ENCODE measurements around the gene PAK1. TPM values are rescaled to one million over a fixed set of nuclear protein-coding genes. Genes with fewer than 3 reads are reported as not detected.

PAK1 gene
- total and polyA plus RNA-seq, 9 of the 15 experiments (the other 6 are each of a cell fraction or from before 2014, with no cell fraction given) = 0.52 to 11.7 (median 1.9) TPM

- H3K4me2 ChIP-seq (ENCODE audit: insufficient read depth, low read length) = no peak overlapping the region
- H3K27ac ChIP-seq (ENCODE audit: extremely low read depth, low read depth, low read length) = no peak overlapping the region
Measured at GRCh38 chr11:77418155-77418970, 55.5 kb downstream of the PAK1 start.

GRCh38 chr11:77416357-77416756 is 57.5 kb downstream of the PAK1 start:
- BruUV-seq (replicated peaks) = no TSS peak
- no peak for ATAC-seq
- no peaks in the 10 kb centered on the region for H4K20me1 ChIP-seq (replicated peaks; ENCODE audit: control insufficient read depth, insufficient read depth, low read length)
- H3K36me3 ChIP-seq (ENCODE audit: control insufficient read depth, insufficient read depth, low read length) = no peaks in the 10 kb centered on the region
- in situ Hi-C loops (cut with MboI) = no loop called here
- POLR2A ChIA-PET = no interaction called here
- CTCF ChIA-PET (ENCODE audit: low intra/inter-chr PET ratio) = no interaction called here
- no peak overlapping the region for H3K9ac ChIP-seq (ENCODE audit: insufficient read depth in 1 of 2, low read depth in 2 of 2, low read length in 2 of 2)
- peaks cover 2 to 8% of the 10 kb centered on the region in 2 experiments; a peak in 4 of 5 replicates for H3K27me3 ChIP-seq (ENCODE audit: control insufficient read depth in 2 of 2, insufficient read depth in 2 of 2, low read length in 2 of 2)
- 0% methylated on average over 3 of the region's 3 CpGs for WGBS (ENCODE audit: insufficient coverage, low coverage, missing lambda C conversion rate)
- H3K27ac ChIP-seq (ENCODE audit: extremely low read depth, low read depth, low read length) = no peak overlapping the region
- no peak for DNase-seq (ENCODE audit: extremely low read depth in 1 of 4, low spot score in 3 of 4)
- H3K4me2 ChIP-seq (ENCODE audit: insufficient read depth, low read length) = no peak overlapping the region
- no peaks in the 10 kb centered on the region for H3K79me2 ChIP-seq (ENCODE audit: control insufficient read depth, insufficient read depth, low read length)
- H3K9me3 ChIP-seq (replicated peaks; ENCODE audit: control insufficient read depth, insufficient read depth, low read depth, low read length) = no peaks in the 10 kb centered on the region
- H2AFZ ChIP-seq (ENCODE audit: low read depth, low read length) = no peak overlapping the region
- intact Hi-C loops (cut with micrococcal nuclease) = no loop called here
- peaks cover 2 to 8% of the 10 kb centered on the region in 2 experiments; a peak in 4 of 5 replicates for H3K4me1 ChIP-seq (replicated peaks in 1 of 2; ENCODE audit: control insufficient read depth in 2 of 2, insufficient read depth in 2 of 2, low read length in 2 of 2)
- H3K4me3 ChIP-seq = no peak overlapping the region
- H3K9me1 ChIP-seq (ENCODE audit: control insufficient read depth, insufficient read depth, low read length) = no peaks in the 10 kb centered on the region
- FAIRE-seq = no peak
- TF ChIP-seq SFPQ (IDR thresholded peaks at IDR 0.05; ENCODE audit: low read depth, low read length) (no peak), EZH2 (IDR thresholded peaks at IDR 0.05; ENCODE audit: borderline replicate concordance, low read depth, low read length) (no peak), POLR2A (conservative IDR thresholded peaks at IDR 0.05) (no peak), NBN (IDR thresholded peaks at IDR 0.05; ENCODE audit: low read depth) (no peak), BCL6 (CRISPR knock-in tag; IDR thresholded peaks at IDR 0.05) (no peak), RCOR1 (IDR thresholded peaks at IDR 0.05; ENCODE audit: borderline replicate concordance in 1 of 2, low read depth in 2 of 2, low read length in 2 of 2) (no peak), MAFF (IDR thresholded peaks at IDR 0.05; ENCODE audit: low read length) (no peak), HDAC6 (IDR thresholded peaks at IDR 0.05; ENCODE audit: low read depth, low read length) (no peak), KDM1A (IDR thresholded peaks at IDR 0.05) (no peak), ZNF766 (CRISPR knock-in tag; conservative IDR thresholded peaks at IDR 0.05) (no peak), HOXB6 (CRISPR knock-in tag; IDR thresholded peaks at IDR 0.05; ENCODE audit: borderline replicate concordance) (no peak)
- TF ChIP-seq, protein P1, sequence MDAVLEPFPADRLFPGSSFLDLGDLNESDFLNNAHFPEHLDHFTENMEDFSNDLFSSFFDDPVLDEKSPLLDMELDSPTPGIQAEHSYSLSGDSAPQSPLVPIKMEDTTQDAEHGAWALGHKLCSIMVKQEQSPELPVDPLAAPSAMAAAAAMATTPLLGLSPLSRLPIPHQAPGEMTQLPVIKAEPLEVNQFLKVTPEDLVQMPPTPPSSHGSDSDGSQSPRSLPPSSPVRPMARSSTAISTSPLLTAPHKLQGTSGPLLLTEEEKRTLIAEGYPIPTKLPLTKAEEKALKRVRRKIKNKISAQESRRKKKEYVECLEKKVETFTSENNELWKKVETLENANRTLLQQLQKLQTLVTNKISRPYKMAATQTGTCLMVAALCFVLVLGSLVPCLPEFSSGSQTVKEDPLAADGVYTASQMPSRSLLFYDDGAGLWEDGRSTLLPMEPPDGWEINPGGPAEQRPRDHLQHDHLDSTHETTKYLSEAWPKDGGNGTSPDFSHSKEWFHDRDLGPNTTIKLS (IDR thresholded peaks at IDR 0.05; ENCODE audit: borderline replicate concordance, low read depth) = no peak

More at GRCh38 chr11:77418155-77418970, 55.5 kb downstream of the PAK1 start:
- no peak for DNase-seq (ENCODE audit: extremely low read depth in 1 of 4, low spot score in 3 of 4)
- FAIRE-seq = no peak
- H3K79me2 ChIP-seq (ENCODE audit: control insufficient read depth, insufficient read depth, low read length) = no peaks in the 10 kb centered on the region
- in situ Hi-C loops (cut with MboI) (no loop called here), intact Hi-C loops (cut with micrococcal nuclease) (no loop called here)
- H3K9me3 ChIP-seq (replicated peaks; ENCODE audit: control insufficient read depth, insufficient read depth, low read depth, low read length) = no peaks in the 10 kb centered on the region
- ATAC-seq = no peak
- no peak overlapping the region for H3K9ac ChIP-seq (ENCODE audit: insufficient read depth in 1 of 2, low read depth in 2 of 2, low read length in 2 of 2)
- WGBS (ENCODE audit: insufficient coverage, low coverage, missing lambda C conversion rate) = 10% methylated on average over 3 of the region's 3 CpGs
- H3K36me3 ChIP-seq (ENCODE audit: control insufficient read depth, insufficient read depth, low read length) = no peaks in the 10 kb centered on the region
- no peaks in the 10 kb centered on the region for H4K20me1 ChIP-seq (replicated peaks; ENCODE audit: control insufficient read depth, insufficient read depth, low read length)
- no peak for TF ChIP-seq SREBF1 (IDR thresholded peaks at IDR 0.05; ENCODE audit: borderline replicate concordance, low read depth, low read length)
- POLR2A ChIA-PET = interaction anchor here (1.0 kb wide), 1 partner anchor 50 kb away, joined by 5 read pairs; no protein-coding TSS in a partner anchor
- BruUV-seq (replicated peaks) = no TSS peak
- H3K4me1 ChIP-seq (replicated peaks in 1 of 2; ENCODE audit: control insufficient read depth in 2 of 2, insufficient read depth in 2 of 2, low read length in 2 of 2) = peaks cover 0 to 2% of the 10 kb centered on the region in 2 experiments; a peak in 1 of 5 replicates
- H2AFZ ChIP-seq (ENCODE audit: low read depth, low read length) = no peak overlapping the region
- H3K27me3 ChIP-seq (ENCODE audit: control insufficient read depth in 2 of 2, insufficient read depth in 2 of 2, low read length in 2 of 2) = peaks cover 2% of the 10 kb centered on the region in 2 experiments; a peak in 2 of 5 replicates
- CTCF ChIA-PET (ENCODE audit: low intra/inter-chr PET ratio) = no interaction called here
- H3K4me3 ChIP-seq = no peak overlapping the region
- no peaks in the 10 kb centered on the region for H3K9me1 ChIP-seq (ENCODE audit: control insufficient read depth, insufficient read depth, low read length)
